ENCODE results near the gene DPEP2NB. TPM values are rescaled to one million over a fixed set of nuclear protein-coding genes. Genes with fewer than 3 reads are reported as not detected.

DPEP2NB gene
- total and polyA plus RNA-seq, 10 of the 15 experiments (the other 5 are each of a cell fraction or from before 2014, with no cell fraction given) = not detected

DNA sequence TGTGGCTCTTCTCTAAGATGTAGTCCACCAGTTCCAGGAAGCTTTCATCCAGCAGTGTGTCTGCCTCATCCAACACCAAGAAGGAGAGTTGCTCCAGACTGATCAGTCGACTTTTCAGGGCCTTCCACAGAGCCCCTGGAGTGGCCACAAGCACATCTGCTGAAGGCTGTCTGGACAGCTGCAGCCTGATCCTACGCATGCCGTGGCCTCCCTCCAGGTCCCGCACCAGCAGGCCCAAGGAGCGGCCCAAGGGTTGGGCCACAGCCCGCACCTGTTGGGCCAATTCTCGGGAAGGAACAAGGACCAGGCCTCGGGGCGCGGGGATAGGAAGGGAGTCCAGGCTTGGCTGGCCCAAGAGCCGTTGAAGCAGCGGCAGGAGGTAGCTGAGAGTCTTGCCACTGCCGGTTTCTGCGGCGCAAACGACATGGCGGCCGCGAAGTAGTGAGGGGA, 6.6 kb upstream of the DPEP2NB start:
- Histone ChIP-seq H3K9me3 (replicated peaks; ENCODE audit: control insufficient read depth, insufficient read depth, low read length) (no peaks in the 10 kb centered on the region), H3K27me3 (replicated peaks in 1 of 2; ENCODE audit: control insufficient read depth in 2 of 2, insufficient read depth in 2 of 2, low read length in 1 of 2) (no peaks in the 10 kb centered on the region), H3K27ac (ENCODE audit: control insufficient read depth, insufficient read depth) (peak overlapping the region; percentile 87), H3K79me2 (ENCODE audit: control insufficient read depth, insufficient read depth, low read length) (peaks cover 34% of the 10 kb centered on the region), H3K4me1 (ENCODE audit: control insufficient read depth, insufficient read depth, low read length) (peaks cover 11% of the 10 kb centered on the region), H4K20me1 (ENCODE audit: control insufficient read depth, insufficient read depth) (no peaks in the 10 kb centered on the region), H3K4me2 (ENCODE audit: control insufficient read depth, insufficient read depth) (peak overlapping the region; percentile 84), H3K9ac (ENCODE audit: control insufficient read depth, insufficient read depth, low read length) (peak overlapping the region; percentile 99), H3K4me3 (peak overlapping the region; percentile 99), H3K36me3 (ENCODE audit: control insufficient read depth in 2 of 2, insufficient read depth in 2 of 2, low read length in 1 of 2) (peaks cover 0 to 15% of the 10 kb centered on the region in 2 experiments; a peak in 2 of 4 replicates), H2AFZ (ENCODE audit: control insufficient read depth, low read depth, low read length) (peak overlapping the region; percentile 92)
- intact Hi-C loops (cut with micrococcal nuclease; ENCODE audit: unreplicated experiment) (no loop called here), in situ Hi-C loops (cut with MboI) (no loop called here)
- POLR2A ChIA-PET = interaction anchor here (0.8 to 1.4 kb wide), 7 partner anchors 9 to 149 kb away, joined by 3 to 5 read pairs (median 4); partner anchors contain the start of gene EDC4
- no peak for FAIRE-seq
- RAD21 ChIA-PET (ENCODE audit: unreplicated experiment) = interaction anchor here (0.9 to 2.7 kb wide), 5 partner anchors 18 to 86 kb away, joined by 3 to 10 read pairs (median 3); no protein-coding TSS in a partner anchor
- no peak for DNase-seq (ENCODE audit: low read depth, low spot score)
- peak; percentile 48 for ATAC-seq
- CTCF ChIA-PET = interaction anchor here (0.7 to 2.5 kb wide), 11 partner anchors 15 to 350 kb away, joined by 3 to 13 read pairs (median 4); no protein-coding TSS in a partner anchor
- BruUV-seq (replicated peaks) = no TSS peak
- TF ChIP-seq STAT1 (conservative IDR thresholded peaks at IDR 0.05) (no peak), FOXK2 (IDR thresholded peaks at IDR 0.05) (no peak), EZH2 (IDR thresholded peaks at IDR 0.05; ENCODE audit: borderline replicate concordance, control insufficient read depth, low read depth, low read length) (no peak), NRF1 (conservative IDR thresholded peaks at IDR 0.05; ENCODE audit: low read depth, low read length) (no peak), EGR1 (IDR thresholded peaks at IDR 0.05; ENCODE audit: borderline replicate concordance in 1 of 2, low read depth in 2 of 2, low read length in 2 of 2) (0 out of 3 replicates have a peak, but pooled peaks of 1 of the 2 experiments have one; percentile 2), ZBED1 (IDR thresholded peaks at IDR 0.05; ENCODE audit: borderline replicate concordance) (no peak), SUZ12 (IDR thresholded peaks at IDR 0.05; ENCODE audit: unreplicated experiment) (no peak), SMC3 (IDR thresholded peaks at IDR 0.05; ENCODE audit: borderline replicate concordance, low read length) (no peak), NFYA (IDR thresholded peaks at IDR 0.05; ENCODE audit: borderline replicate concordance, low read depth, low read length) (no peak), STAT3 (IDR thresholded peaks at IDR 0.05; ENCODE audit: low read depth, low read length) (no peak), ZZZ3 (IDR thresholded peaks at IDR 0.05; ENCODE audit: control insufficient read depth, insufficient read length, low read depth) (no peak), MTA2 (IDR thresholded peaks at IDR 0.05; ENCODE audit: low read depth) (no peak), YY1 (IDR thresholded peaks at IDR 0.05; ENCODE audit: low read depth, low read length) (0 out of 2 replicates have a peak, but pooled peaks have one; percentile 39), ZNF622 (IDR thresholded peaks at IDR 0.05) (no peak)
- TF ChIP-seq, protein P1, sequence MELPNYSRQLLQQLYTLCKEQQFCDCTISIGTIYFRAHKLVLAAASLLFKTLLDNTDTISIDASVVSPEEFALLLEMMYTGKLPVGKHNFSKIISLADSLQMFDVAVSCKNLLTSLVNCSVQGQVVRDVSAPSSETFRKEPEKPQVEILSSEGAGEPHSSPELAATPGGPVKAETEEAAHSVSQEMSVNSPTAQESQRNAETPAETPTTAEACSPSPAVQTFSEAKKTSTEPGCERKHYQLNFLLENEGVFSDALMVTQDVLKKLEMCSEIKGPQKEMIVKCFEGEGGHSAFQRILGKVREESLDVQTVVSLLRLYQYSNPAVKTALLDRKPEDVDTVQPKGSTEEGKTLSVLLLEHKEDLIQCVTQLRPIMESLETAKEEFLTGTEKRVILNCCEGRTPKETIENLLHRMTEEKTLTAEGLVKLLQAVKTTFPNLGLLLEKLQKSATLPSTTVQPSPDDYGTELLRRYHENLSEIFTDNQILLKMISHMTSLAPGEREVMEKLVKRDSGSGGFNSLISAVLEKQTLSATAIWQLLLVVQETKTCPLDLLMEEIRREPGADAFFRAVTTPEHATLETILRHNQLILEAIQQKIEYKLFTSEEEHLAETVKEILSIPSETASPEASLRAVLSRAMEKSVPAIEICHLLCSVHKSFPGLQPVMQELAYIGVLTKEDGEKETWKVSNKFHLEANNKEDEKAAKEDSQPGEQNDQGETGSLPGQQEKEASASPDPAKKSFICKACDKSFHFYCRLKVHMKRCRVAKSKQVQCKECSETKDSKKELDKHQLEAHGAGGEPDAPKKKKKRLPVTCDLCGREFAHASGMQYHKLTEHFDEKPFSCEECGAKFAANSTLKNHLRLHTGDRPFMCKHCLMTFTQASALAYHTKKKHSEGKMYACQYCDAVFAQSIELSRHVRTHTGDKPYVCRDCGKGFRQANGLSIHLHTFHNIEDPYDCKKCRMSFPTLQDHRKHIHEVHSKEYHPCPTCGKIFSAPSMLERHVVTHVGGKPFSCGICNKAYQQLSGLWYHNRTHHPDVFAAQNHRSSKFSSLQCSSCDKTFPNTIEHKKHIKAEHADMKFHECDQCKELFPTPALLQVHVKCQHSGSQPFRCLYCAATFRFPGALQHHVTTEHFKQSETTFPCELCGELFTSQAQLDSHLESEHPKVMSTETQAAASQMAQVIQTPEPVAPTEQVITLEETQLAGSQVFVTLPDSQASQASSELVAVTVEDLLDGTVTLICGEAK (IDR thresholded peaks at IDR 0.05; ENCODE audit: borderline replicate concordance) = no peak
- 21% methylated on average over 19 of the region's 19 CpGs for WGBS (ENCODE audit: insufficient coverage, insufficient replicate concordance, low lambda C conversion rate, missing lambda C conversion rate)
- SMC1A ChIA-PET (ENCODE audit: uncharacterized antibody, unreplicated experiment) = interaction anchor here (0.7 to 1.1 kb wide), 3 partner anchors 14 to 130 kb away, joined by 3 read pairs; no protein-coding TSS in a partner anchor

Data from GM12878 (cell line).